GM21390 (cell line): ENCODE results near the gene SGMS1.

Source experiments
- ATAC-seq: cut with Tn5 transposase; IDR thresholded peaks from one replicate; pipeline ENCODE4 v1.9.1; 2021; ENCODE audit not compliant: unreplicated experiment

SGMS1 gene

GRCh38 chr10:50613150-50613549 is 10.6 kb downstream of the SGMS1 start:
- no peak for ATAC-seq

DNA sequence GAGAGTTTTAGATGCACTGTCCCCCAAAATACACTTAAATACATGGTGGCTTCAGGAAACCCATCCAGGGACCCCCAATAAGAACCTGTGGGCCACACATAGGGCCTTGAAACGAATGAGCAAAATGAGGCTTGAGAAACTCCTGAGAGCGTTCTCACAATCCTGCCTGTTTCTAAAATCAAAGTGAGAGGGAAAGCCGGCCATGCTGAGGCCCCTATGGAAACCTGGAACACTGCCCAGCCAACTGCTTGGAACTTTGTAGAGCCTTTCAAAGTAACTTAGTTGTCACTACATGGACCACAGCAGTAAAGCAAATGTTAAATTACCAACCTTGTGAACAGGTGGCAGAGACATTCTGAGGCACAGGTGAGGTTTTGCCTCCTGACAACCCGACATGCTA is 13.4 kb downstream of the SGMS1 start:
- ATAC-seq: no peak

DNA sequence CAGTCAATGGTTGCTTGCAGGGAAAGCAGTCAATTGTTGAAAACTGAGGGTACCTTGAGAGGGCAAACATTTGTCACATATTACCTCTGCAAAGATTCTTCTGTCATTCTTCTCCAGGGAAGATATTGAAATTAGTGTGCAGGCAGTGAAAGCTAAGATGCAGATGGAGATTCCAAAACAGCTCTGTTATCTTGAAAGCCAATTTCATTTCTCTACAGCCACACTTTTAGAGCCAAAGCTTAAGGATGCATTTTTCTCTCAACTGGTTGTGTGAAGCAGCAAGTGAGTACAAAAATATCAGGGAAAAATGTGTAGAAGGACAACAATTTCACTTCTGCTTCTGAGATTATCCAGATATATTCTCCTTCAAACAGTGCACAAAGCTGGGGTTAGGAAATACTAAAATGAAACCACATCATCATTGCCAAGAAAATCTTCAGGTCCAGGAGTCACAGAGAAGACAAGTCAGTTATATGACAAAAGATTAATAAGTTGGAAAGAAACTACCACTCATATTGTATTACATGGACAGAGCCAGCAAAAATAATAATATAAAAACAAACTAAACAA is 16.3 kb downstream of the SGMS1 start:
- ATAC-seq: no peak

GRCh38 chr10:50605951-50606270 is 17.8 kb downstream of the SGMS1 start:
- ATAC-seq: no peak

DNA sequence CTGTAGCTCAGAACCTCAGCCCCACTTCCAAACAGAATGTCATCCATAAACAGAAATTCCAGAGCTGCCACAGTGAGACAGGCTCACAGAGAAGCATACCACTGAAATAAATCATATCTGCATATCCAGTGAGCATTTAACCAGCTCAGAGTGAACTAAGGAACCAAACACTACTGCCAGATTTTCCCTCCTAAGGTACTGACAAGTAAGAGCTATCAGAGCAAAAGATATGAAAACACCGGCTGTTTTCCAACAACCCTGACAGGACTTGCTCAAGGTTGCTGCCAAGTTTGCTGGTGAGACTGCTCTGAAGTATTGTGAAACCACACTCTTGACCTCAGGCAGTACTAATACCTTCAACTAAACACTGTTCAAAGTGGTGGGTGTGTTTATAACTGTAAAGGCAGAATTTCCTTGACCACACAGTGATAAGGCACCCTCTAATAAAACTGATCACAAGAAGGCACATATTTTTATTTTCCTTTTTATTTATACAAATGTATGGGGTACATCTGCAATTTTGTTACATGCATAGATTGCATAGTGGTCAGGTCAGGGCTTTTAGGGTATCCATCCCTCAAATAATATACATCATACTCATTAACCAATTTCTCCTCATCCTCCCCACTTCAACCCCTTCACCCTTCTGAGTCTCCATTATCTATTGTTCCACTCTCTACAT is 18.3 kb downstream of the SGMS1 start:
- ATAC-seq: peak; percentile 75

DNA sequence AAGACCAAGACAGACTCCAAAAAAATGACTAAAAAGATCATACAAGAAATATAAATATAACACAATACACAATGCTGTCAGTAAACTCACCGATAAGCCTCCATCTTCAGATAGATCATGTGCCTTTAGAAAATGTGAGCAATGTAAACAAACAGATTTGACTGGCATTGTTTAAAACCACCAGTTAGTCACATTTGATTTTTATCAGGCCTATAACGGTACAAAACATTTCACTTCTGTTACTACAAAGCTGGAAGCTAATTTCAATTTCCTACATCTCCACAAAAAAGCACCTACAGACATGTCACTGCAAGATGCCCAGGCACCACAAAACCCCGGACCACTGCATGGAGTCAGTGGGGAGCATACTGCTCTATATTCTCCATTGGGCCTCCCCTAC is 18.9 kb downstream of the SGMS1 start:
- no peak for ATAC-seq

GRCh38 chr10:50604049-50604640 is 19.6 kb downstream of the SGMS1 start:
- peak; percentile 77 for ATAC-seq

GRCh38 chr10:50603151-50603850 is 20.5 kb downstream of the SGMS1 start:
- no peak for ATAC-seq

DNA sequence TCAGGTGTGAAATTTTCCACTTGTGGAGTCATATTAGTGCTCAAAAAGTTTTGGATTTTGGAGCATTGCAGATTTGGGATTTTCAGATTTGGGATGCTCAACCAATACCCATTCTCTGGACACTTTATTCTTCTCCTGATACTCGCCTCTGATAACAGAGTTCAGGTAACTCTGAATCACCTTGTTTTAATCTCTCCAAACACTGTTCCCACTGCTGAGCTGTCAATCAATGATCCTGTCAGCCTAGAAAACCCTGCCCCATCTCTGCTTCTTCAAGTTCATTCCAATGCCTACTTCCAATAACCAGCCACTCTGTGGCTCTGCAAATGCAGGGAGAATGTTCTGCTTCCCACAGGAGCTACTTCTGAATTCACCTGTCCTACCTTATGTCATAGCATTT is 21.8 kb downstream of the SGMS1 start:
- ATAC-seq: no peak

- ATAC-seq: no peak
These were observed 22.8 kb downstream of the SGMS1 start for GRCh38 chr10:50600831-50601477.

- ATAC-seq: no peak
These were observed 23.5 kb downstream of the SGMS1 start for GRCh38 chr10:50600286-50600685.

GRCh38 chr10:50596897-50597296 is 26.9 kb downstream of the SGMS1 start:
- ATAC-seq: no peak

DNA sequence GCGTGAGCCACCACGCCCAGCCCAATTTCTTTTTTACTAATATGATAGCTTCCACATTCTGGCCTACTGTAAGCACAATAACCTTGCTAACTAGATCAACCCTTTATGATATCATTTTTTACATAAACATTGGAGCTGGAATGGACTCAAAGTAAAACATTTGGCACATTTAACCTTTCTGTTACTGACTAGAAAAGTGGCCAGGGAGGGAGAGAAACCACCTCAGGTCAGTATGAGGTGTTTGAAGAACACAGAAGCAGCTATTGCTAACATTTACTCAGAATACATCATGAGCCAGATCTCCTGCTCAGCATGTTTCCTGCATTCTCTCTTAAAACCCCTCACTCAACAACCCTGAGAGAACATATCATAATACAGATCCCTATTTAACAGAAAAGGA is 27.3 kb downstream of the SGMS1 start:
- ATAC-seq: no peak

DNA sequence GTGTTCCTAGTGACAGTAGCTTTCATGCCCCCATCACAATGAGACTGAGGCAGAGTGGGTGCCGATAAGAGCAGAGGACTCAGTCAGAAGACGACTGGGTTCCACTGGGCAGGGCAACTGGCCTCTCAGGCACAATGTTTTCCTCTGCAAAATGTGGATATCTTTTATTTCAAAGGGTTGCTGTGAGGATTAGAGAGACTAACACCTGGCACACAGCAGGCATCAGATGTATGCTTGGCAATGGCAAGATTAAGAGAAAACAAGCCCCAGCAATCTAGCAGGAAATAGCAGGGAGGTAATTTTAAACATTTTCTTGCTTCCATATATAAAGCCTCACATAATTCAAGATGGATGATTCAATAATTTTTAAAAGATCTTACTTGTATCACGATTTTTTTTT is 28.0 kb downstream of the SGMS1 start:
- ATAC-seq: no peak

- ATAC-seq: no peak
These were observed 30.0 kb downstream of the SGMS1 start for GRCh38 chr10:50593523-50594376.

- no peak for ATAC-seq
These were observed 30.8 kb downstream of the SGMS1 start for GRCh38 chr10:50592961-50593418.

DNA sequence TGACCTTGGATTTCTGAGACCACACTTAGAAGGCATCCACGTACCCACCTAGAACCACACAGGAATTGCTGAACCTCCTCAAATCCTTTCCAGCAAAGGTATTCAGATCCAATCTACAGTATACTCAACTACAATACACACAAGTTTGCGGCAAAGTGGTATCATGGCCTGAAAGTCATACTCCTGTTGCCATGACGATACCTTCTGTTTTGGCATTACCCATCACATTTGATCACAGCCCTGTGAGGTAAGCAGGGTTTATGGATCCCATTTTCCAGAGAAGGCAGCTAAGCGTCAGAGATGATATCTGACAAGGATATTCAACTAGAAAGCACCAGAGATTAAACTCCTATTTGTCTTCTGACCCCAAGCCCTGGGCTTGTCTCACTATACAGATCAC is 32.8 kb downstream of the SGMS1 start:
- ATAC-seq: no peak

GRCh38 chr10:50586740-50587088 is 37.0 kb downstream of the SGMS1 start:
- no peak for ATAC-seq

GRCh38 chr10:50585921-50586739 is 37.6 kb downstream of the SGMS1 start:
- ATAC-seq: no peak
